Stimulated activated CD8-positive, alpha-beta memory T cell treated with anti-CD3 and anti-CD28 coated beads, Interleukin-4, amount 100 ng/mL, for 48 hours (primary cell): ENCODE data around the gene LMTK3.

Experiments
- DNase-seq: peaks from one replicate; pipeline ENCODE4 v3.0.0-alpha.2; 2020

The LMTK3 gene

DNA sequence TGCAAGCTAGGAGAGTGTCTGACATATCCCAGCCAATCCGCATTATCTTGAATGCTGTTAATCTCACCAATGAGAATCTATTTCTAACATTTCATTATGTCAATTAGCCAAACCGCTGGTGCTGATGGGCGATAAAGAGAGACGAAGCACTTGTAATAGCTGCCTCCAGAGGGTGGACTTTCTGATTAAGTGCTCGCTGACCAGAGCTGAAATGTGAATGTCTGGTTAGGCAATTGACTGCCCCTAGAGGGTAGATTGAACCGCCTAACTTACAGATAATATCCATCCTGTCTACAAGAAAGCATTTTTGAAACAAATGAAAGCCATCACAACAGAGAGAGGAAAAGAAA, 66.4 kb downstream of the LMTK3 start:
- no peak for DNase-seq

DNA sequence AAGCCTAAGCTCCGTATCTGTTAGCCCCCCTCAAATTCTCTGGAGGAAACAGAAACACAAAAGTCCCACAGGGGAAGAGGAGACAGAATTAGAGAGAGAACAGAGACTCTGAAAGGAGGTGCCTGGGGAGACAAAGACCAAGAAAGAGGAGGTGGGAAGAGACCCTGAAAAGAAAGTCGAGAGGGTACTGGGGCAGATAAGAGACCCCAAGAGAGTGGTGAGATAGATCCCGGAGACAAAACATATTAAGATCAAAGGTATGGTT, 66.8 kb downstream of the LMTK3 start:
- no peak for DNase-seq

DNA sequence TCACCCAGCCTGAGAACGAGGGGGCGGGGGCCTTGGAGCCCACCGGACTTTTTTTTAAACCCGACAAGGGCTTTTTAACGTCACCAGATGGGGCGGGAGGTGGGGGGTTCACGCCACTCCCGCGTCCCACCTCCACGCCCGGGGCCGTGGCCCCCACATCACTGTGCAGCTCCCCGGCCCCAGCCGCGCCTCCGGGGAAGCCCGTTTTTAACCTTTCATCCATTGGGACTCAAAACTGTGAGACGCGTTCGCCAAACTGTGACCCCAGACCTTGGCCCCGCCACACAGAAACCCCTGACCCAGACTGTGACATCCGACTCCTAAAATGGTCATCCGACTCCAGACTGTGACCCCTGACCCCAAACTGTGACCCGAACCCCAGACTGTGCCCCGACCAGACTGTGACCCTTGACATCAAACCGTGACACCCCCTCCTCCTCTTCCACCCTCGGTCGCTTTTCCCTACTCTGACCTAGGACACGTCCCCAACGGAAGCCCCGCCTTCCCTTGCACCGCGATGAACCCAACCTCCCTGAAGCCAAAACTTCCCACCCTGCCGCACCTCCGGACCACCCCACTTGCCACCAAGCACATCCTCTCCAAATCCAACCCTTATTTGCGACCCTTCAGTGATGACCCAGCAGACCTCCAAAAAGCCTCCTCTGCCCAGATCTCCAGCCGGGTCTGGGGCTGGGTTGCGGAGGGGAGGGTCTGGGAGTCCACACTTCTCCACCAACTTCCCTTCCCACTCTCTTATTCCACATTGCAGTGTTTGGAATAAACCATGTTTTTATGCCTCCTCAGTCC, 67.3 kb downstream of the LMTK3 start:
- no peak for DNase-seq

DNA sequence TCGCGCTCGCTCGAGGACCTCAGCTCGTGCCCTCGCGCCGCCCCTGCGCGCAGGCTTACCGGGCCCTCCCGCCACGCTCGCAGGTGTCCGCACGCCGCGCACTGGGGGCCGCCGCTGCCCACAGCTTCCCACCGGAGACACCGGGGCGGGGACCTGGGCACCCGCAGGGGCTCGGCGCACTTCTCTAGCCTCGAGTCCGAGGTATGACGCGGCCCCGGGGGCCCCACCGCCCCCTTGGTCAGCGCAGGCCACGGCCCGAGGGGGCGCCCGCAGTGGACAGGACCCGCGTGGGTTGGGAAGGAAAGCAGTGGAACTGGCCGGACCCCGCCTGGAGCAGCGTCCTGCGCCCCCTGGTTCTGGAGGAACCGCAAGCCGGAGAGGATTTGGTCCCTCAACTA, 67.9 kb downstream of the LMTK3 start:
- no peak for DNase-seq

DNA sequence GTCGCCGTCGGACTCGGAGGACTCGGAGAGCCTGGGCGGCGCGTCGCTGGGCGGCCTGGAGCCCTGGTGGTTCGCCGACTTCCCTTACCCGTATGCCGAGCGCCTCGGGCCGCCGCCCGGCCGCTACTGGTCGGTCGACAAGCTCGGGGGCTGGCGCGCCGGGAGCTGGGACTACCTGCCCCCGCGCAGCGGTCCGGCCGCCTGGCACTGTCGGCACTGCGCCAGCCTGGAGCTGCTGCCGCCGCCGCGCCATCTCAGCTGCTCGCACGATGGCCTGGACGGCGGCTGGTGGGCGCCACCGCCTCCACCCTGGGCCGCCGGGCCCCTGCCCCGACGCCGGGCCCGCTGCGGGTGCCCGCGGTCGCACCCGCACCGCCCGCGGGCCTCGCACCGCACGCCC, 68.4 kb downstream of the LMTK3 start:
- DNase-seq, result no peak

DNA sequence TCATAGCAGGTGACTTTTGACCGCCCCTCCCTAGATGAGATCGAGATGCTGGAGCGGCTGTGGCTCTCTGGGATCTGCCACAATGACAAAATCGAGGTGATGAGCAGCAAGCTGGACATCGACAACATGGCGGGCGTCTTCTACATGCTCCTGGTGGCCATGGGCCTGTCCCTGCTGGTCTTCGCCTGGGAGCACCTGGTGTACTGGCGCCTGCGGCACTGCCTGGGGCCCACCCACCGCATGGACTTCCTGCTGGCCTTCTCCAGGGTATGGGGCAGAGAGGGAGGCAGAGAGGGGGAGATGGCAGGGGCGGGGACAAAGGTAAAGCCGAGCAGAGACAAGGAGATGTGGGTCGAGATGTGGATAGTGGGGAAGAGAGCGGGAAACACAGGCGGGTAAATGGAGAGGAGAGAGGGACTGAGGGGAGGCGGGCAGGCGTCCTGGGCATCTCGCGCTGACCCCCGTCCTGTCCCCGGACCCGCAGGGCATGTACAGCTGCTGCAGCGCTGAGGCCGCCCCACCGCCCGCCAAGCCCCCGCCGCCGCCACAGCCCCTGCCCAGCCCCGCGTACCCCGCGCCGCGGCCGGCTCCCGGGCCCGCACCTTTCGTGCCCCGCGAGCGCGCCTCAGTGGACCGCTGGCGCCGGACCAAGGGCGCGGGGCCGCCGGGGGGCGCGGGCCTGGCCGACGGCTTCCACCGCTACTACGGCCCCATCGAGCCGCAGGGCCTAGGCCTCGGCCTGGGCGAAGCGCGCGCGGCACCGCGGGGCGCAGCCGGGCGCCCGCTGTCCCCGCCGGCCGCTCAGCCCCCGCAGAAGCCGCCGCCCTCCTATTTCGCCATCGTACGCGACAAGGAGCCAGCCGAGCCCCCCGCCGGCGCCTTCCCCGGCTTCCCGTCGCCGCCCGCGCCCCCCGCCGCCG, 69.3 kb downstream of the LMTK3 start:
- no peak for DNase-seq

DNA sequence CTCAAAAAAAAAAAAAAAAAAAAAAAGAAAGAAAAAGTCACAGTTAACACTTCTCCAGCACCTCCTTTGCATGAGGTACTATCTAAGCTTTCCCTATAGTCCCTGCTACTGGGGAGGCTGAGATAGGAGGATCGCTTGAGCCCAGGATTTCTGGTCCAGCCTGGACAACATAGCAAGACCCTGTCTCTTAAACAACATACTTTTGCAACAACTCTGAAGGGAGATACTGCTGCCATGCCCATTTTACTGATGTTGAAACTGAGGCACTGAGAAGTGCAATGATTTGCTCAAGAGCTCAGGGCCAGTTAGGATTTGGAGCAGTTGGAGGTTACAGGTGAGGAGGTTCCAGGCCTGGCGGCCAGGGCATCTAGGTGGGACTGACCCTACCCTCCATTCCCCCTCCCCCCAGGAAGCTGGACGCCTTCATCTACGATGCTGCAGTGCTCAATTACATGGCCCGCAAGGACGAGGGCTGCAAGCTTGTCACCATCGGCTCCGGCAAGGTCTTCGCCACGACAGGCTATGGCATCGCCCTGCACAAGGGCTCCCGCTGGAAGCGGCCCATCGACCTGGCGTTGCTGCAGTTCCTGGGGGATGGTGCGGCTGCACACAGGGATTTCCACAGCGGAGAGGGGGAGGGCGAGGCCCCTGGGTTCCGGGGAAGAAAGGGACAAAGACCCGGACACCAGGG, 70.1 kb downstream of the LMTK3 start:
- no peak for DNase-seq

DNA sequence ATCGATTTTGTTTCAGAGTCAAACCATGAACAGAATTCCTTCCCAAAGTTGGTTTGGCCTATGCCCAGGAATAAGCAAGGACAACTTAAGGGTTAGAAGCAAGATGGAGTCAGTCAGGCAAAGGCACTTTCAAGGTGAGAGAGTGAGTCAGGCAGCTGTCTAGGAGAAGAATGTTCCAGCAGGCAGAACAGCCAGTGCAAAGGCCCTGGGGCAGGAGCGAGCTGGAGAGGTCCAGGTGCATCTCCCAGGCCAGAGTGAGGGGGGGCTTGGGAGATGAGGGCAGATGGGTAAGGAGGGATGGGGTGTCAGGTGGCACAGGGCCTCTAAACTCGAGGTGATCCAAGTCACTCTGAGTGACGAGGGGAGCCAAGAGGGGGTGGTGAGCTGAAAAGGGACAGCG, 75.0 kb downstream of the LMTK3 start:
- no peak for DNase-seq
